Measurements from ENCODE around the gene KRTAP10-11.
A peak's percentile ranks its signal among the peaks of the same experiment; 100 is the strongest.
"Not testable (repeated sequence)": the region's sequence is repeated elsewhere in the genome, so short reads cannot be mapped to it uniquely, and the experiment has no call there.

KRTAP10-11 gene

GRCh38 chr21:44639331-44639655, 6.9 kb upstream of the KRTAP10-11 start:
- DNase-seq (ENCODE audit: low read depth) = no peak

- no peak for DNase-seq (ENCODE audit: low read depth)
Measured at GRCh38 chr21:44640761-44641160, 5.5 kb upstream of the KRTAP10-11 start.

DNA sequence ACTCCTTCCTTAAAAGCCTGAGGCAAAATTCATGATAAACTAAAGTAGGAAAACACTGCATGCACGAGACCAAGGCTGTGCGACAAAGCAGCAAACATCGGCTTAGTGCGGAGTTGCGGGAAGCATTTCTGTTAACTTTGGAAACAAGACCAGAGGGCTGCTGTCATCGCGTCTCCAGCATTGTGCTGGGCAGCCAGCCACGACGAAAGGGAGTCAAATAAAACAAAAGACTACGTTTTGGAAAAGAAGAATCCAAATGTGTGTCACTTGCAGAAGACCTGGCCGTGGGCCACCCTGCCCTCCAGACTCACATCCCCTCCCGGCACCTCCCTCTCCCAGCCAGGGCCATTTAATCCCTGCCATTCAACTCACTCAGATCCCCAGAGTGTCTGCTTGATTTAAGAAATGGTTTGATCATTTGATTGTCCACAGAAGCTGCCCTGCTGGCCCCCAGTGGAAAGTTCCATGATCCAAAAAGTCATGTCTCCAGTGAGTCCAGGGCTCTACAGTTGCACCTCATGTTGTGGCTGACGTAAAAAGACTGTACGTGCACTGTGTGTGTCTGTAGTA, 2.4 kb upstream of the KRTAP10-11 start:
- no peak for DNase-seq (ENCODE audit: low read depth)

DNA sequence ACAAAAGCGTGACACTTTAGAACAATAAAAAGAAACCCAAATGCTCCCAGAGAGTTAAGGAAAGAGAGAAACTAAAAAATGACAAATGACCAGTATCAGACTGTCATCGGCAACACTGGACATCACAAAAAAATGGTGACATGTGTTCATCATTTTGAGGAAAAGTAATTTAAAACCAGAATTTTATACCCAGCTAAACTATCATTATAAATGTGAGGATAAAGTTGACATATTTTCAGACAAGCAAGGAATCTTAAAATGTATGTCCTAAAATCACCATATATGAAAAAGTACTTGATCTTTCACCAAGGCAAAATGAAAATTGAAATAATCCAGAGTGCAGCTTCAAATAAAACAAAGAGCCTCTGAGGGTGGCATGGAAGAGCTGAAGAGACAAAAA, 1.3 kb upstream of the KRTAP10-11 start:
- no peak for DNase-seq (ENCODE audit: low read depth)

- no peak for DNase-seq (ENCODE audit: low read depth)
Measured at GRCh38 chr21:44647222-44647552, 973 bp downstream of the KRTAP10-11 start.

- no peak for DNase-seq (ENCODE audit: low read depth)
Measured at GRCh38 chr21:44648557-44649311, 2.5 kb downstream of the KRTAP10-11 start.

DNA sequence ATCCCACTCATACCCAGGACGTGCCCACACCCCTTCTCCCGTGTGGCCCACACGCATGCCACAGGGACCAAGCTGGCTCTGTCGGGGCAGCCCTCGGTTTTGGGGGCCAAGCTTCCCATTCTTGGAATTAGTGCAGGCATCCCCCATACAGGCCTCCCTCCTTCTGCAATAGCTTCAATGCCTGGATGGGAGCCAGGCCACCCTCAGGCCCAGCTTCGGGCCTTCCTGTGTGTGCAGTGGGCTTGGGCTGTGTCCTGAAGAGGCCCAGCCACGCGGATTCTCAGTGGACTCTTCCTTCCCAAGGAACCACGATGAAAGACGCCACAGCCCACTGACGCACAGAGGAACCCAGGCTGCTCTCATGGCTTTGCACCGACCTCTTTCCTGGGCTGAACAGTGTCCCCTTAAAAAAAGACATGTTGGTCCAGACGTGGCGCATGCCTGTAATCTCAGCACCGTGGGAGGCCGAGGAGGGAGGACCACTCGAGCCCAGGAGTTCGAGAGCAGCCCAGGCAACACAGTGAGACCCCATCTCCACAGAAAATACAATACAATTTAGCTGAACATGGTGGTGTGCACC, 3.4 kb downstream of the KRTAP10-11 start:
- no peak for DNase-seq (ENCODE audit: low read depth)

DNA sequence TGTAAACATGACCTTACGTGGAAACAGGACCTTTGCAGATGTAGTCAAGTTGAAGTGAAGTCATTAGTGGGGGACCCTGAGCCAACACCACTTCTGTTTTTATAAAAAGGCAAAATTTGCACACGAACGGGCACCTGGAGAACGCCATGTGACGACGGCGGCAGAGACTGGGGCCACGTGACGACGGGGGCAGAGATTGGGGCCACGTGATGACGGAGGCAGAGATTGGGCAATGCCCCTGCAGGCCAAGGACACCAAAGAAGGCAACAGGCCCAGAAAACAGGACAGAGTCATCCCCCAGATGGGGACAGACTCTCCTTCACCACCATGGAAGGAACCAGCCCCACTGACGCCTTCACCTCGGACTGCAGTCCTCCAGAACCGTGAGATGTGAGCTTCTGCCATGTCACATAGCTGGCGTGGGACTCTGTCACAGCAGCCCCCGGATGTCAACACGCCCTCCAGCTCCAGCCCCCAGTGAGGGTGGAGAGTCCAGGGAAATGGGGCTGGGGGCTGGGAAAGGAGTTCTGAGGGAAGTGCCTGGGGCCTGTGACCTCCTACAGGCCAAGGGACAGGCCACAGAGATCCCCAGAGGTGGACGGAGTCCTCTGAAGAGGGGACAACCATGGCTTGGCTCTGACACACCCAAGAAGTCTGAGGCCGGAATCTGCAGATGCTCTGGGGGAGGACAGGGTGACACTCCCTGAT, 4.2 kb downstream of the KRTAP10-11 start:
- DNase-seq (ENCODE audit: low read depth) = no peak

- DNase-seq (ENCODE audit: low read depth) = no peak
Measured at GRCh38 chr21:44650973-44651675, 4.9 kb downstream of the KRTAP10-11 start.

DNA sequence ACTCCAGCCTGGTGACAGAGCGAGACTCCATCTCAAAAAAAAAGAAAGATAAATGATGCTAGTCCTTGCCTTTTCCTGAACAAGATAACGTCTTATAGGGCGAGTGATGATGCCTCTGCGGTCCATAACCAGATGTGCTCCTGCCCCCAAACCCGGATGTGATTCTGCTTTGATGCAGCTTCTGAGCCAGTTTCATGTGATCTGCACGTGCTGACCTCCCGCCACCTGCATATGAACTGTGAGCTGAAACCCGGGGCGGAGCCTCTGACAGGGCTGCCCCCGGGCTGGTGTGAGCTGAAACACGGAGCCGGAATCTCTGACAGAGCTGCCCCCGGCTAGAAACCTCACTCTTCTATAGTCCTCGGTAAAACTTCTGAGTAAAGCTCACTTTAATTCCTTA, 6.9 kb downstream of the KRTAP10-11 start:
- DNase-seq (ENCODE audit: low read depth) = no peak

- peak; percentile 73 for DNase-seq (ENCODE audit: low read depth)
Measured at GRCh38 chr21:44653656-44654575, 7.7 kb downstream of the KRTAP10-11 start.

- no peak for DNase-seq (ENCODE audit: low read depth)
Measured at GRCh38 chr21:44654576-44655175, 8.5 kb downstream of the KRTAP10-11 start, which contains the start of gene KRTAP12-4. KRTAP12-4 (minus strand) TSS chr21:44654659; CDS start chr21:44654614, 45 bp downstream.

DNA sequence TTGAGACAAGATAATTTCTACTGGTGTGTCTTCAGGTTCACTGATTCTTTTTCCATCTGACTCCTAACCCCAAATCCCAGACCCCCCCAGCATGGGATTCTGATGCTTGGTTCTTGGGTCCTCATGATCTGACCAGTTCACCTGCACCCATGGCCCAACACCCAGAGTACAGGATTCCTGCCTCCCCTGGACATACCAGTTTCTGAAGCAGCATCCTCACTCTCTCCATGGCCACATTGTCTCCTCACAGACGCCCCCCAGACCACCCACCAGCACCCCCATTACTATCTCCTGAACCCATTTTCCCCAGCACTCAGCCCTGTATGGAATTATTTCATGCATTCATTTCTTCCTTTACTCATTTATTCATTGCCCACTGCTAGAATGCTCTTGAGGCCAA, 10.7 kb downstream of the KRTAP10-11 start:
- no peak for DNase-seq (ENCODE audit: low read depth)

- peak; percentile 63 for DNase-seq (ENCODE audit: low read depth)
Measured at GRCh38 chr21:44657635-44658540, 11.7 kb downstream of the KRTAP10-11 start, which contains the start of gene KRTAP12-3. KRTAP12-3 (plus strand) TSS chr21:44657932; CDS start chr21:44657980, 48 bp downstream.

GRCh38 chr21:44658541-44658910, 12.3 kb downstream of the KRTAP10-11 start:
- no peak for DNase-seq (ENCODE audit: low read depth)

DNA sequence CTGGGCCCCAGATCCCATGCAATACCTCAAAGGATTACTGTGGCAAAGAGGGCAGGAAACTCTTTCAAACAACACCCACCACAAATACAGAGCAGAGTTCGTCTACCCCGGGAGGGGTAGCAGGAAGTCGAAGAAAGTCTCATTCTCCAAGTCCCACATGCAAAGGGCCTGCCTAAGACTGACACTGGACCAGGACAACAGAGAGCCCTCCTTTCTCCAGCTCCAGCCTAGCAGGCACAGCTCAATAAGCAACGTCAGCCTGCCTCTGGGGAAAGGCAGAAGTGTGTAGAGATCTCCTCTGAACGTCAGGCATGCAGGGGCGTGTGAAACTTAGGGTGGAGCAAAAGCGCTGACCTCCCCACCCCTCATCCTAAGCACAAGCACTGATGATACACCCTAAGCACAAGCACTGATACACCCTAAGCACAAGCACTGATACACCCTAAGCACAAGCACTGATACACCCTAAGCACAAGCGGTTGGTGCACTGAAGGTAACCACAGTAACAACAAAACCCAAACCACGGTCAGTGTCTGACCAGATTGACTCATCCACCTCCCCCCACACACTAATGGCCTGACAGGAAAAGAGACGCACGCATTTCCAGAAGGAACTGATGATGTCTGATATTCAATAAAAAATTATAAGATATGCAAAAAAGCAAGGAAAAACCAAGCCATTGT, 12.8 kb downstream of the KRTAP10-11 start:
- DNase-seq (ENCODE audit: low read depth) = no peak

GRCh38 chr21:44661567-44661966, 15.4 kb downstream of the KRTAP10-11 start:
- not testable (repeated sequence) for DNase-seq (ENCODE audit: low read depth)

DNA sequence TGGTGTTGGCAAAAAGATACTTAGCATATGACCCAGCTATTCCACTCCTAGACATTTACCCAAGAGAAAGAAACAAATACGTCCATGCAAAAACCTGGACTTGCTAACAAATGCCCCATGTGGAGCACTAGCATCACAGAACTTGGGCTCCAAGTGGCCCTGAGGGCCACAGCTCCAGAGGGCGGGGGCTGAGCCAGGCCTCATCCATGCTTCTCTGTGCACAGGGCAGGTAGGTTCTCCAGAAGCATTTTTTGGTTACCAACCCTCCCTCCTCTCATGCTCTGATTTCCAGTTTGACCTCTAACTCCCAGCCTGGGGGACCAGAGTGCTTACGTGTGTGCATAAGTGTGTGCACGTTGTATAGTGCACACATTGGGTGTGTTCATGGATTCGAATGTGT, 18.5 kb downstream of the KRTAP10-11 start:
- DNase-seq (ENCODE audit: low read depth) = no peak
